ENCODE measurements around the gene LRRC37A. TPM values are rescaled to one million over a fixed set of nuclear protein-coding genes. Genes with fewer than 3 reads are reported as not detected.
"Not testable (repeated sequence)": the region's sequence is repeated elsewhere in the genome, so short reads cannot be mapped to it uniquely, and the experiment has no call there.

The LRRC37A gene
- total RNA-seq: 2.0 and 2.6 TPM in 2 replicates

GRCh38 chr17:46294831-46295230 lies at the start of gene LRRC37A:
Gene LRRC37A, plus strand, starts transcription at chr17:46295131. Its CDS starts 3 bp downstream, at chr17:46295134.
- H3K27me3 Mint-ChIP-seq (ENCODE audit: insufficient read depth); H3K4me3 Mint-ChIP-seq; H3K36me3 Mint-ChIP-seq (ENCODE audit: low read depth); H3K27ac Mint-ChIP-seq; DNase-seq (ENCODE audit: low spot score); intact Hi-C loops (cut with micrococcal nuclease); H3K9me3 Mint-ChIP-seq: not testable (repeated sequence)
- peaks cover 11% of the 10 kb centered on the region for H3K4me1 Mint-ChIP-seq (ENCODE audit: low read depth)

- H3K9me3 Mint-ChIP-seq; H3K4me3 Mint-ChIP-seq; intact Hi-C loops (cut with micrococcal nuclease); H3K27me3 Mint-ChIP-seq (ENCODE audit: insufficient read depth); H3K36me3 Mint-ChIP-seq (ENCODE audit: low read depth); H3K27ac Mint-ChIP-seq; H3K4me1 Mint-ChIP-seq (ENCODE audit: low read depth); DNase-seq (ENCODE audit: low spot score): not testable (repeated sequence)
Measured at GRCh38 chr17:46249153-46249552, 45.8 kb upstream of the LRRC37A start.

- H3K4me1 Mint-ChIP-seq (ENCODE audit: low read depth); H3K36me3 Mint-ChIP-seq (ENCODE audit: low read depth); H3K9me3 Mint-ChIP-seq; H3K27me3 Mint-ChIP-seq (ENCODE audit: insufficient read depth); DNase-seq (ENCODE audit: low spot score); H3K4me3 Mint-ChIP-seq; intact Hi-C loops (cut with micrococcal nuclease); H3K27ac Mint-ChIP-seq: not testable (repeated sequence)
Measured at GRCh38 chr17:46252804-46253203, 42.1 kb upstream of the LRRC37A start.

GRCh38 chr17:46253722-46254121 lies 41.2 kb upstream of the LRRC37A start:
- H3K4me3 Mint-ChIP-seq; H3K36me3 Mint-ChIP-seq (ENCODE audit: low read depth); H3K27ac Mint-ChIP-seq; H3K4me1 Mint-ChIP-seq (ENCODE audit: low read depth); H3K9me3 Mint-ChIP-seq: not testable (repeated sequence)
- intact Hi-C loops (cut with micrococcal nuclease): loop anchor here (1.0 kb wide), 1 partner anchor 33 kb away; no protein-coding TSS in a partner anchor
- H3K27me3 Mint-ChIP-seq (ENCODE audit: insufficient read depth): peaks cover 13% of the 10 kb centered on the region
- peak; percentile 58 for DNase-seq (ENCODE audit: low spot score)

GRCh38 chr17:46254215-46254614 lies 40.7 kb upstream of the LRRC37A start:
- not testable (repeated sequence) for H3K4me3 Mint-ChIP-seq; DNase-seq (ENCODE audit: low spot score); H3K36me3 Mint-ChIP-seq (ENCODE audit: low read depth); H3K27ac Mint-ChIP-seq; H3K4me1 Mint-ChIP-seq (ENCODE audit: low read depth); H3K9me3 Mint-ChIP-seq
- intact Hi-C loops (cut with micrococcal nuclease): loop anchor here (1.0 kb wide), 1 partner anchor 32 kb away; no protein-coding TSS in a partner anchor
- peaks cover 13% of the 10 kb centered on the region for H3K27me3 Mint-ChIP-seq (ENCODE audit: insufficient read depth)

- intact Hi-C loops (cut with micrococcal nuclease); DNase-seq (ENCODE audit: low spot score); H3K4me1 Mint-ChIP-seq (ENCODE audit: low read depth): not testable (repeated sequence)
Measured at GRCh38 chr17:46256369-46256768, 38.6 kb upstream of the LRRC37A start.

GRCh38 chr17:46259845-46260661 lies 34.9 kb upstream of the LRRC37A start:
- H3K4me1 Mint-ChIP-seq (ENCODE audit: low read depth): peaks cover 12% of the 10 kb centered on the region
- H3K4me3 Mint-ChIP-seq: peak overlapping the region; percentile 79
- H3K36me3 Mint-ChIP-seq (ENCODE audit: low read depth); H3K9me3 Mint-ChIP-seq; H3K27ac Mint-ChIP-seq; DNase-seq (ENCODE audit: low spot score): not testable (repeated sequence)
- intact Hi-C loops (cut with micrococcal nuclease): loop anchor here (10.0 kb wide), 3 partner anchors 365 to 675 kb away; partner anchors contain the start of gene MAPT
- H3K27me3 Mint-ChIP-seq (ENCODE audit: insufficient read depth): peaks cover 26% of the 10 kb centered on the region

More at GRCh38 chr17:46256369-46256768, 38.6 kb upstream of the LRRC37A start:
- not testable (repeated sequence) for H3K36me3 Mint-ChIP-seq (ENCODE audit: low read depth); H3K4me3 Mint-ChIP-seq; H3K27ac Mint-ChIP-seq; H3K9me3 Mint-ChIP-seq
- H3K27me3 Mint-ChIP-seq (ENCODE audit: insufficient read depth): peaks cover 17% of the 10 kb centered on the region

GRCh38 chr17:46262271-46262670 lies 32.7 kb upstream of the LRRC37A start:
- H3K36me3 Mint-ChIP-seq (ENCODE audit: low read depth): peaks cover 3% of the 10 kb centered on the region
- DNase-seq (ENCODE audit: low spot score): no peak
- no peak overlapping the region for H3K27ac Mint-ChIP-seq
- H3K4me1 Mint-ChIP-seq (ENCODE audit: low read depth): peaks cover 27% of the 10 kb centered on the region
- no peak overlapping the region for H3K4me3 Mint-ChIP-seq
- no peaks in the 10 kb centered on the region for H3K9me3 Mint-ChIP-seq
- intact Hi-C loops (cut with micrococcal nuclease): loop anchor here (10.0 kb wide), 3 partner anchors 367 to 677 kb away; partner anchors contain the start of gene MAPT
- H3K27me3 Mint-ChIP-seq (ENCODE audit: insufficient read depth): peaks cover 31% of the 10 kb centered on the region

- peaks cover 40% of the 10 kb centered on the region for H3K27me3 Mint-ChIP-seq (ENCODE audit: insufficient read depth)
- peaks cover 39% of the 10 kb centered on the region for H3K4me1 Mint-ChIP-seq (ENCODE audit: low read depth)
- H3K36me3 Mint-ChIP-seq (ENCODE audit: low read depth): peaks cover 7% of the 10 kb centered on the region
- H3K4me3 Mint-ChIP-seq: peak overlapping the region; percentile 16
- H3K9me3 Mint-ChIP-seq: no peaks in the 10 kb centered on the region
- H3K27ac Mint-ChIP-seq: peak overlapping the region; percentile 25
- DNase-seq (ENCODE audit: low spot score): no peak
- intact Hi-C loops (cut with micrococcal nuclease): loop anchor here (10.0 kb wide), 3 partner anchors 370 to 680 kb away; partner anchors contain the start of gene MAPT
Measured at GRCh38 chr17:46264456-46265198, 30.3 kb upstream of the LRRC37A start.

GRCh38 chr17:46266063-46266655 lies 28.8 kb upstream of the LRRC37A start:
- not testable (repeated sequence) for H3K36me3 Mint-ChIP-seq (ENCODE audit: low read depth); DNase-seq (ENCODE audit: low spot score); H3K9me3 Mint-ChIP-seq
- H3K4me1 Mint-ChIP-seq (ENCODE audit: low read depth): peaks cover 39% of the 10 kb centered on the region
- H3K27ac Mint-ChIP-seq: peak overlapping the region; percentile 88
- peak overlapping the region; percentile 82 for H3K4me3 Mint-ChIP-seq
- peaks cover 48% of the 10 kb centered on the region for H3K27me3 Mint-ChIP-seq (ENCODE audit: insufficient read depth)
- intact Hi-C loops (cut with micrococcal nuclease): loop anchor here (2.0 to 10.0 kb wide), 4 partner anchors 71 to 681 kb away; partner anchors contain the start of gene MAPT

GRCh38 chr17:46266656-46267544 lies 28.0 kb upstream of the LRRC37A start:
- intact Hi-C loops (cut with micrococcal nuclease): loop anchor here (2.0 to 10.0 kb wide), 4 partner anchors 72 to 682 kb away; partner anchors contain the start of gene MAPT
- Mint-ChIP-seq H3K27ac (peak overlapping the region; percentile 88), H3K27me3 (ENCODE audit: insufficient read depth) (peaks cover 50% of the 10 kb centered on the region), H3K36me3 (ENCODE audit: low read depth) (peaks cover 7% of the 10 kb centered on the region), H3K9me3 (no peaks in the 10 kb centered on the region), H3K4me1 (ENCODE audit: low read depth) (peaks cover 39% of the 10 kb centered on the region), H3K4me3 (peak overlapping the region; percentile 92)
- DNase-seq (ENCODE audit: low spot score): peak; percentile 86

GRCh38 chr17:46270032-46270431 lies 24.9 kb upstream of the LRRC37A start:
- H3K27ac Mint-ChIP-seq: no peak overlapping the region
- peaks cover 65% of the 10 kb centered on the region for H3K27me3 Mint-ChIP-seq (ENCODE audit: insufficient read depth)
- no peak overlapping the region for H3K4me3 Mint-ChIP-seq
- DNase-seq (ENCODE audit: low spot score): no peak
- H3K9me3 Mint-ChIP-seq: no peaks in the 10 kb centered on the region
- intact Hi-C loops (cut with micrococcal nuclease): no loop called here
- peaks cover 28% of the 10 kb centered on the region for H3K4me1 Mint-ChIP-seq (ENCODE audit: low read depth)
- peaks cover 7% of the 10 kb centered on the region for H3K36me3 Mint-ChIP-seq (ENCODE audit: low read depth)
